GM12874 (cell line): Measurements from ENCODE around the gene ZNF169.

Experiments used
- CTCF ChIP-seq: IDR thresholded peaks from 2 replicates; pipeline ENCODE4 v1.5.1; 2011; ENCODE audit warnings: low read depth, mild to moderate bottlenecking, control low read depth, low read length, moderate library complexity; ENCODE audit not compliant: insufficient read depth

ZNF169 gene

GRCh38 chr9:94232428-94232827 lies 26.7 kb upstream of the ZNF169 start:
- TF ChIP-seq CTCF = no peak

- TF ChIP-seq CTCF = no peak
These were observed 13.4 kb upstream of the ZNF169 start for GRCh38 chr9:94245651-94246050.

GRCh38 chr9:94250456-94250855 lies 8.6 kb upstream of the ZNF169 start:
- TF ChIP-seq CTCF = no peak

- TF ChIP-seq CTCF = no peak
These were observed 3.1 kb upstream of the ZNF169 start for GRCh38 chr9:94256007-94256406.

GRCh38 chr9:94269264-94269663 lies 10.2 kb downstream of the ZNF169 start:
- TF ChIP-seq CTCF = no peak

- no peak for TF ChIP-seq CTCF
These were observed 10.9 kb downstream of the ZNF169 start for GRCh38 chr9:94270009-94270408.

- no peak for TF ChIP-seq CTCF
These were observed 18.9 kb downstream of the ZNF169 start for GRCh38 chr9:94277885-94278536.
